NCI-H748 (cell line): ENCODE results near the gene KIF26B.

Experiments used
- DNase-seq: peaks from one replicate; lab custom pipeline; 2025; ENCODE audit not compliant: unreplicated experiment; lab: John Stamatoyannopoulos, UW

KIF26B gene

DNA sequence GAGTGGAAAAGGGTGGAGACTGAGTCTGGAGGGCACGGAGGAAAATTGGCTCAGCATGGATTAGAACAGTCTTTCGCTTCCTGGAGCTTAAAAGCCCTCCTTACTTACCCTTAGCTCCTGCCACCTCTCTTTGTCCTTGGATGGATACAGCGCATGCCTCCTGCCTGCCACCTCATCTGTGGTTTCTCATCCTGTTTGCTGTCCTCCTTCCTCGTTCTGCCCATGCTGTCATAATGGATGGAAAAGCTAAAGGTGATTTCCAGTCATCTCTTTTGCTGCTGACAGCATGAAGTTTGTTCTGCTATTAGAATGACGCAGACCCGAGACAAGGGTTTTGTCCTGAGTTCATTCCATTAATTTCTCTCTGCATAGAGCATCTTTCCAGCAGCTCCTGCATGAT, 425.9 kb downstream of the KIF26B start:
- no peak for DNase-seq

DNA sequence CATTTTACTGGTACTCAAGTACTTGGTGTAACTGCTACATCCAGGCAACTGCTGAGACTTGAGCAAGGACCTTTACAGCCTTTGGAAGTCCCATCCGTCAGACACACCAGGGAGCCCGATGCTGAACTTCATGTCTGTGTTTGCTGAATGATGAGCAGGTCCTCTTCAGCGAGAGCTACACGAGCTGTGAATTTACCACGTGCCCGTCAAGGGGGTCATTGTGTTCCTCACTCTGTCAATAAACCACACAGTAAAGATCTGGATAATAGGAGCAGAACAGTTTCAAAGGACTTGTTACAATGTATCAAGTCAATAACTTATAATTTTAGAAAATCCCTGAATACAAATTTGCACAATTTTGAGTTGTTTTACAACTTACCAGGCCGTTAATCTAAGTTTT, 427.2 kb downstream of the KIF26B start:
- peak; percentile 24 for DNase-seq

DNA sequence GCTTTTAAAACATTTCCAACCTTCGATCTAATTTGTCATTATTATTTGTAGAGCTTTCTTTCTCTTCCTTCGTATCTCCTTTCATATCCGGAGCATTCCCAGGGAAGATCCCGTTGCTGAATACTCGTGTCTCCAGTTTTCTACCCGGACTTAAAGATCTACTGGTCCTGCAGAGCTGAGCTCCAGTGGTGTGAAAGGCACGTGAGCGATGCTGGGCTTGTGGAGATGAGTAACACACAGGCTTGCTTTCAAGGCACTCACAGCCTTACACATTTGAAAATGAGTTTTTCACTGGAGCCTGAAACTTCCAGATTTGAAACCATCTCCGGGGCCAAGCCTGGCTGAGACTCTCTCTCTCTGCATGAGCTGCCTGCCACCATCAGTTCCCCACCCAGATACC, 428.3 kb downstream of the KIF26B start:
- DNase-seq, result no peak

DNA sequence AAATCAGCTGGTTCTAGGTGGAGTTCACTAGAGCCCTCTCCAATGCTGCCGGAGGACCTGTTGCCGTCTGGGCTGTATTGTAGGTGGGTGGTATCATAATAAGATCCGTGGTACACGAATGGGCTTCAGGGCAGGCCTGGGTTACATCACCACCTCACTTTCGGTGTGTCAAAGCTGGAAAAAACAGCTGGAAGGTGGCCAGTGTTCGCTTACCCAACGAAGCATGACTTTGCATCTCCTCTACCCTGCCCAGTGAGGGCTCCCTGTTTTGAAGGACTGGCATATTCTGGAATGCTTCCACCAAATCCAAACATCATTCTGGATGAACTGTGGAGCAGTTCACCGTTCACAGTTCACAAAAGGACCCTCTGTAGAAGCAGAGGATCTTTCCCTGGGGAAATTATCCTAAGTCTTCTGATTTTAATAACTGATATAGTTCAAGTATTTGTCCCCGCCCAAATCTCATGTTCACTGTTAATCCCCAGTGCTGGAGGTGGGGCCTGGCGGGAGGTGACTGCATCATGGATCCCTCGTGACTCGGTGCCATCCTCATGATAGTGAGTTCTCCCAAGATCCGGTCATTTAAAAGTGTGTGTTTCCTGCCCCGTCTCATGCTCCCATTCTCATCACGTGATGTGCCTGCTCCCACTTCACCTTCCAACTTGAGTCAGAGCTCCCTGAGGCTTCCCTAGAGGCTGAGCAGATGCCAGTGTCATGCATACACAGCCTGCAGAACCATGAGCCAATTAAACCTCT, 429.0 kb downstream of the KIF26B start:
- DNase-seq, result no peak

DNA sequence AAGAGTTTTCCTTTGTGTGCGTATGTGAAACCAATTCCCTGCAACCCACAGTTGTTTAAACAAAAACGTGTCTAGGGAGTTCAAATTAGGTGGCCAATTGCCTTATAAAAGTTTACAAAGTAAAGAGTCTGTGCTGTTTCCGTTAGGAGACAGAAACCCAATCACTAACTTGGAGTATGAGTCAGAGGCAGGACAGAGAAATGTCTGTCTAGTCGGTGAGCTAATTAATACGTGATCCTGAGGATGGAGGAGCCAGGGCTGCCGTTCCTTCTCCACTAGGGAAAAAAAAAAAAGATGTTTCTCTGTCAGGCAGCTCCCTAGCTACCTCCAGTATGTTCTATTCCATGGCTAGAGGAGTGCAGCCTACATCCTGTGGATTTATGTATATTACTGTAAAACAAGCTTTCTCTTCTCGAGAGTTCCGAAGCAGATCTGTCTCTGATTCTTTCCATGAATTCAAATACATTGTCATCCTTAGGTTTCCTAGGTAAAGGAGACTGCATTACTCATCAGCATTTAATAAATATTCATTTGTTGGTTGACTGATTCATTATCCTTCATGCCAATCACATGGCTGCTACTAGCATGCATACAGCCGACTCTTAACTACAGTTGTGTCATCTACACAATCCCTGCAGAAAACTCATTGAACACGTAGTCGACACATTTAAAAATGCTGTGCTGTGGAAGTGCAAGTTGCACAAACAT, 430.6 kb downstream of the KIF26B start:
- DNase-seq, result no peak

DNA sequence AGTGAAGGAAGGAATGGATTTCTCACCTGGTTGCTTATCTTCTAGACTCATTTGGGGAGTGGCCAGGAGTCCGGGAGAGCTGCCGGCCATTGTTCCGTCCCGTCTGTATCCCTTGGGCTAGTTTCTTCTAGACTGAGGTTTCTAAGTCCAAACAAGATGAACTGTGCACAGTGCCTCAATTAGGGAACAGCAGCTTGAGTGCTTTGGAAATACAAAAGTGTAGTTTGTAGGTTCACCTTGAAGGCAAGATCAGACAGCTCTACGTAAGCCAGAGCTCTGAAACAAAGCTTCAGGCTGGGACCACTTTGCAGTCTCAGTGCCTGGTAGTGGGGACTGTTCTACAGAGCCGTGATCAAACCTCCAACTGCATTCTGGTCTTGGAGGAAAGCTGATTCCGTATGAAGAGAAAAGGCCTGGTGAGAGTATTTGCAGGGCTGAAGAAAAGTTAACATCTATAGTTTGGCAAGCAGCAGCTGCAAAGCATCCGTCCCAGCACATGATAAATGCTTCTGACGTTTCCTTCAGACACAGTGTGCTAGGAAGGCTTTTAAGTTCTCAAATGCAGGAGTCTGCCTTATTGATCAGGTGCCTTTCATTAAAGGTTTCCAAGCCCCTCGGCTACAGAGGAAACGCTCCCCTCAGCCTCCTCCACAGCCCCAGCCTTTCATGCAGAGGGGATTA, 432.8 kb downstream of the KIF26B start:
- no peak for DNase-seq

DNA sequence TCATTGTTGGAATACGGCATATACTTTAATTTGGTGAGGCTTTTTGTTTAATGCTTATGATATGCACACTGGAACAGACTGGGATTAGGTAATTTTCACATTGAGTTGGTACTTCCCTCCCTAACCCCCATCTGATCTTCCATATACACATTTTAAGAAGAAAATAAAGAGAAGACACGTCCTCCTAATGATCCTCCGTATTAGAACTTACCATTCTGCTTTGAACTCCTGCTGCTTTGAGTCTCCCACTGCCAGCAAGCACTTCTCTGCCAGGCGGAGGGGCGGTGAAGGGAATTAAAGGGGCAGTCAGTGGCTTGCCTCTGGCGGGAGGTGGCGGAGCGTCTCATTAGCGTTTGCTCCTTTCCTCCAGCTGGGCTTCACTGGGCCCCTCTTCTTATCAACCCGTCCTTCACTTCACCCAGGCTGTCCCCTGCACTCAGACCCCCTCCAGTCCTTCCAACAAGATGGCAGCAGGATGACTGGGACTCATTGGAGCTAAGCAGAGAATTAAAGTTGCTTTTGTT, 433.4 kb downstream of the KIF26B start:
- DNase-seq, result no peak

DNA sequence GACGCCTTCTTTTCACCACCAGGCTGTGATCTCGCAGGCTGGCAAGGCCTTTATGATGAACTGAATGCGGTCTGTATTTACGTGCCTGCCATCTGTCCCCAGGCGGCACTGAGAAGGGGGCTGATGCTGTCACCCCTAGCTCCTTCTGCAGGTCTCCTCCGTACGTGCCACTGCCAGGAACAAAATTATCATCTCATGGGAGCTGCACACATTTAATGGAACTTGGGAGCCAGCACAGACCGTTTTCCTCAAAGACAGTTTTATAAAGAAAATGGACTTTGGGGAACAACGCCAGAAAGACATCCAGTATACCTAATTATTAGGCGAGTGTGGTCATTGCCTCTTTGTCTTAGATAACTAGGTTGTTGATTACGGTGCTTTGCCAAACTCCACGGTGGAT, 434.5 kb downstream of the KIF26B start:
- DNase-seq, result no peak

DNA sequence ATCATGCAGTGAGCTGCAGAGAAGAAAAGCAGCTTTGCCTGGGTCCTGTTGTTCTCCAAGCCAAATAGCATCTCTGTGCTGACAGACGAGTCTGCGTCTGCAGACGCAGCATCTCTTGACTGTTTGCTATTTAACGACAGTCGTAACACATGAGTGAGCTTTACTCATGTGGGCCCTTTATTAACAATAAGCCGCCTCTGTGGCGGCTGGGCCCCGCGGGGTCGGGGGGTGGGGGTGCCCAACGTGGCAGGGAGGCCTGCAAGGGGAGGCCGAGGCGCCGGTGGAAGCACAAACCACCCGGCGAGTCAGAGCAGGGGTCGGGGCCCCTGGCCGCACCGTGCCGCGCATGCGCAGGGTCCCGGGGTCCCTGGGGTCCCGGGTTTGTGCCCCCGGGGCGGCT, 435.1 kb downstream of the KIF26B start:
- DNase-seq, result no peak

DNA sequence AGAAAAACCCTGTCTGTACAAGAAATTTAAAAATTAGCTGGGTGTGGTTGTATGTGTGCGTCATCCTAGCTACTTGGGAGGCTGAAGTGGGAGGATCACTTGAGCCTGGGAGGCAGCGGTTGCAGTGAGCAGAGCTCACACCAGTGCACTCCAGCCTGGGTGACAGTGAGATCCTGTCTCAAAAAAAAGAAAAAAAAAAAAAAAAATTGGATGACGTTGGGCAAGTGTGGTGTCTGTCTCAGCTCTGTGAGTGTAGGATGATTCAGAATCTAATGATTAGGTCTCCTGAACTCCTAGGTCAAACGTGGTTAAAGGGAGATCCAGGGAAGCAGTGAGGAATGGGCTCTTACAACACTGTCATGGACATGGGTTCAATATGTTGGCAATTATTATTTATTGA, 435.9 kb downstream of the KIF26B start:
- no peak for DNase-seq

DNA sequence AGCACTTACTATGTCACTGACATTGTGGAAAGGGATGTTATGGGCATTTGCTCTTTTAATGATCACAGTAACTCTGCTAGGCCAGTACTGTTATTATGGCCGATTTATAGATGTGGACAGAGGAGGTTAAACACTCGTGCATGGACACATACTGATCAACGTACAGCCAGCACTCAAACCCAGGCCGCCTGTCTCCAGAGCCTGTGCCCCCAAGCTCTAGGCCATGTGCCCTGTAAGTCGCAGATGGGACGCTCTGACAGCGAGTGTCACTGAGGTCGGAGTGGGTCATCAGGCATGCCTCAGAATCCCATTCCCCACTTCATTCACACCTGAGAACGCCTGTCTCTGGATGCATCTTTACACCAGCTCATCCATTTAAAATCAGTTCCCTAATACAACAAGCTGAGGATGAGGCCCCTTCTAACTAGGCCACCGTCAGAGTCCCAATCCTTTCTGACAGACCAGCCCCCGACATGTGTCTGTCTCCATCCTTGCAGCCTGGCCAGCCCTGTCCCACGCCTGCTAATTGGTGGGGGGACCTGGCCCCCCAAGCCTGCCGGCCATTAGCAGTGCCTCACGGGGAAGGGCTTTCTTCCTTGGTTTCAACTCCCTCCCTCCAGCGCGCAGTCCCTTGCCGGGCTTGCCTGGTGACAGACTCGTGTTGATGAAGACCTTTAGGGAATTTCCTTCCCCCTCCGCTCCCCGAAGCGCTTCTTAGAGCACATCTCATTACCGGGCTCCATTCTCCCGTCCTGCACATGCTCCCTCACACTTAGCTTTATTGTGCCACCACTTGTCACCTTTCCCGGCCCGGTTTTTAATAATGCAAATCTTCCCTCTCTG, 436.8 kb downstream of the KIF26B start:
- DNase-seq, result no peak

DNA sequence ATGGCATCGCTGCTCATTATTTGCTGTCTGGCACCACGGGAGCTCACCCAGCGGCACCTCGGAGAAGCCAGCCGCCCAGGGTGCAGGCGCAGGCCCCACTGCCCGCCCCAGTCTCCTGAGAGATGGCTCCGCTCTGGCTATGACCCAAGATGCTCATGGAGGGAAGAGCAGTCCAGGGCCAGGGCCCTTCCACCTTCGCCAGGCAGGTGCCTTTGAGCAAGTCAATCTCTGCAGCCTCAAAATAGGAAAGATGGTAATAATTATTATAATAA, 437.3 kb downstream of the KIF26B start:
- no peak for DNase-seq

DNA sequence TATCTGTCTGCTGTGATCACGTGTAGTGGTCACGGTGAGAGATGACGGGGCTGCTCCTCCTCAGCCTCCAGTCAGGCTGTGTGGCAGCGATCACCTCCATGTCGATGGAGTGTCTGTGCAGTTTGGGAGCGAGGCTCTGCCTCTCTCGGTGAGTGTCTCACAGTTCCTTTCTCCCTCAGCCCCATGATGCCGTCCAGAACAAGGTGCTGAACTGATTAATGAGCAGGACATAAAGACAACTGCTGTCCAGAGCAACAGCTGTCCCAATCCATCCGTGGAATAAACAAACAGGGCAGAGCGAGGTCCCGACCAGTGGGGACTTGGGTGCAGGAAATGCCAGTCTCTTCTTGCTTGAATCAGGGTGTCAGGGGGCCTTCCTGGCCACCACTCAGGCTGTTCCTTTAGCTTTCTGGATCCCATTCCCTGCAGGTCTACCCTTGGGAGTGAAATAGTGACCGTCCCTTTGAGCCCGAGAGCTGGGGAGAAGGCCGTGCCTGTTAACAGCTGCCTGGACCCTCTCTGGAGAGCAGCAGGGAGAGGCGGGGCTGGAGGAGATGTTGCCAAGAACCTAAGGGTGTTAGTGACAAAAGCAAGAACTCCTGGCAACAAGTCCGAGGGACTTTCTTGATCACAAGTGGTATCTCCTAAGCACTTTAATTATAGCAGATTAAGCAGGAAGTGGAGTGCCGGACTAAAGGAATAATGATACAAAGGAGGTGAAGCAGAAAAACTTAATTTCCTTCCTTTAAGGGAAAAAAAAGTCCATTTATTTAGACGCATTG, 443.9 kb downstream of the KIF26B start:
- DNase-seq, result no peak

DNA sequence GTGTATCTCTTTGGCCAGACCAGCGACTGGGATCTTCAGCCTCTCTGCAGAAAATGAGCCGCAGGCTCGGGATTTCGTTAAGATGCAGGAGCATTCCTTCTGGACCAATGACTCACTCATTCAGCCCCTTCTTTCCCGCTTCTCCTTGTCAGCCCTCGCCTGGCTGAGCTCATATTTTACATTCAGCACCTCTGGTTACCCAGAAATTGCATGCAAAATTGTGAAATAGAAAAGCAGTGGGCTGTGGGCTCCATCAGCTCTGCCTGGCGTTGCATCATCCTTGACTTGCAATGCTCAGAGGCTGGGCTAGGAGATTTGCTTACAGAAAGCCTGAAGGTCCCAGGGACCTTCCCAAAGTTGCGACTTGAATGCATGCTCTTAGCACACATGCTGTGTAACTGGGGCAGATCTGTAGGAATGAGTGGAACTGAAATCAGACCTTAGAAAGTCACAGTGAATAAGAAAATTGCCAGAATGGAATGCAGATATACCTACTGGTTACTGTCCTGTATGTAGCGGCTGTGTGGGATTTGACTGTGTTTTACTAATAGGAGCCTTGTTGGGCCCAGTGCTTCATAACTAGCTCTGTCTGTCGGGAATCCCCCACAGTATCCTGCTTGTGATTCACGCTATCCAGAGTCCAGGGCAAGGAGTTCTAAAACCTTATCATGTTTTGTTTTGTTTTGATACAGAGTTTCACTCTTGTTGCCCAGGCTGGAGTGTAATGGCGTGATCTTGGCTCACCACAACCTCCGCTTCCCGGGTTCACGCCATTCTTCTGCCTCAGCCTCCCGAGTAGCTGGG, 444.8 kb downstream of the KIF26B start:
- DNase-seq, result no peak

DNA sequence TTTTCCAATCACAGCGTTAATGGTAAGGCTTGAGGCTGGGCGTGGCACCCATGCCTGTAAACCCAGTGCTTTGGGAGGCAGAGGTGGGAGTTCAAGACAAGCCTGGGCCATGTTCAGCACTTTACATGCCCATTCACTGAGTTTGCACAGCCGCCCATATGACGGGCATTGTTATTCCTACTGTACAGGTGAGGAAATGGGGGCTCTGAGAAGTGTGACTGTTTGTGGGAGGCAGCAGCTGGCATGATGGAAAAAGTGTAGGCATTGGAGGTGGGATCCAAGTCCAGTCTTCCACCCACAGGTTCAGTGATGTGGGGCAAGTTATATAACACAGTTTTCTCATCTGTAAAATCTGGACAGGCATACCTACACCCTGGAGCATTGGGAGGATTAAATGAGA, 445.9 kb downstream of the KIF26B start:
- no peak for DNase-seq

DNA sequence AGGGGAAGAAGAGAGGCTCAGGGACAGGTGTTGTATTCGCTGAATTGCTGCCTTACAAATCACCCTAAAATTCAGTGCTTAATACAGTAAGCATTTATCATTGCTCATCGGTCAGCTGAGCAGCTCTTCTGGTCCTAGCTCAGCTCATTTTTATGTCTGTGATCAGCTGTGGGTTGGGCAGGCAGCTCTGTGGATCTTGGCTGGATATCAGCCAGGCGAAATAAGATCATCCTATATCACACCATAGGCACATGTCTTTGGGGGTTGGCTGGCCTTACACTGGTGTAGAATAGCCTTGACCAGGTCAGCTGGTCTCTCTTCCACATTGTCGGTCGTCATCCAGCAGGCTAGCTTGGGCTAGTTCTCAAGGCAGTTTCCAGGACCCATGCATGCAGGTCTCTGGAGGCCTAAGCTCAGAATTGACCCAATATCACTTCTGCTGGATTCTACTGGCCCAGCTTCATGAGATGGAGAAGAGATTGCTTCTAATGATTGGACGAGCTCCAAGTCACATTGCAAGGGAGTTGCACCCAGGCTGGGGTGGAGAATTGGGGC, 448.6 kb downstream of the KIF26B start:
- no peak for DNase-seq

DNA sequence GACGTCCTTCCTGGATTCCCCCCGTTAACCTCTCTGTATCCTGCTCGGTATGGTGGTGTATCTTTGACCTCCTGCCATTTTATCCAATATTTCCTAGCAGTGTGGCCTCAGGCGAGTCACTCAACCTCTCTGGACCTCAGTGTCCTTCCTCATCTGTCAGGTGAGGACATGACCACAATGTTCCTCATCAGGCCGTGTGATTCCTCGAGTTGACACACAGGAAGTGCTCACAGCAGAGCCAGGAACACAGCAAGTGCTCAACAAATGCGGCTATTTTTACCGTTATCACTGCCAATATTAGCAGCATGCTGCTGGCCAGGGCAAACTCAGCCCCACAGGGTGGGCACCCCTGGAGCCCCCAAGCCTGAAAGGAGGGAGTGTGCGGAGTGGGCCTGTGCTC, 450.2 kb downstream of the KIF26B start:
- no peak for DNase-seq

DNA sequence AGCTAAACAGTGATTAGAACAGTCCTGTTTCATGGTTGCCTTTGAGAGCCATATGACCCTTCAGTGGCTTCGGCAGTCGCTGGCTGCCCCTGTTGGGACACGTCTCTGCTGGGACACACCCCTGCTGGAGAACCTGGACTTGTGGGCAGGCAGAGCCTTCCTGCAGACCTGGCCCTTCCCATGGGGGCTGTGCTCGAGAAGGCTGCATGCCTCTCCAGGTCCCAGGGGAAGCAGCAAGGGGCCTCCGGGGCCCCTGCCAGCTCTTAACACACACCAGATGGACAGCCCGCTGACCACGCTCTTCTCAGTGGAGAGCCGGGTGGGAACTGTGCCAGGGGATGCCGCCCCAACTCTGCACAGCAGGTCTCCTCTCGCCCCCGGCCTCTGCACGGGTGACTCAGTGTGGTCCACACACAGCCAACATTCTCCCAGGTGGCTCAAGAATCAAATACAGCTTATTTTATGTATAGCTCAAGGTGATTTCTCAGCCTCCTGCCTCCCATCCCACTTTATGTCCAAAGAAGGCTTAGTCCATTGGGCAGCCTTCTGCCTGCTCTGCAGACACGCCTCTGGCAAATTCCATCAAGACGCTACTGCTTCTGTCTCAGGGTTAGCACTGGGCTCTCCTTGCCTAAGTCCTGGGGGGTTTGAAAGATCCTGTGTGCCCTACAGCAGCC, 450.8 kb downstream of the KIF26B start:
- no peak for DNase-seq

DNA sequence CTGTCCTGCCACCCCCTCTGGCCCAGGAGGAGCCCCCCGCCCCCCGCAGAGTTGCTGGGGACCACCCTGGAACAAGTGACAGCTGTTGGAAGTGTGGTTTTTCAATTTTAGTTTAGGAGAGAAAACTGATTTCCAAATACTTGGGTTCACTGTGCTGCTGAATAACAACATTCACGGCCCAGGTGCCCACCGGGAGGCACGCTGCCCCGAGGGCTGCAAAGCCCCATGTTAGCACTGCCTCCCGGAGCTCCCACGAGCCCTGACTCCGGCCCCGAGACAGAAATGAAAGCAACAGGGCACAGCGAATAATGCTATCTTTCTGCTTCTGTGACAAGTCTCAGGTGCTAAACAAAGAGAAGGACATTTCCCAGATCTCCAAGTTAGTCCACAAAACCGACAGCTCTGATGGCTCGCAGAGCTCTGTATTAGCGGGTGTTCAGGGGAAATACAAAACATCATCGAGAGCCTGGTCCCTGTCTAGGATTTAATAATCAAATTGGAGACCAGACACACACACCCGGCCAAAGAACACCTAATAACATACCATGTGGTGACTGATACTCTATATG, 451.5 kb downstream of the KIF26B start:
- no peak for DNase-seq
